Fibroblast of lung (primary cell): ENCODE data around the gene DOK5. TPM values are rescaled to one million over a fixed set of nuclear protein-coding genes. Genes with fewer than 3 reads are reported as not detected.

Source experiments
- DNase-seq, 2 donors: peaks; one replicate each; pipeline versions ENCODE4 v3.0.0 to v3.0.0-alpha.2; 2010; ENCODE audit warnings: low read depth in 2 of 2
- H2AFZ ChIP-seq: 2 replicates; pipeline ENCODE4 v1.5.1; 2012; ENCODE audit warnings: low read length, control low read depth, inconsistent platforms
- H3K27ac ChIP-seq: 2 replicates; pipeline ENCODE4 v1.5.1; 2011; ENCODE audit warnings: low read length, control low read depth; ENCODE audit not compliant: insufficient read depth
- H3K27me3 ChIP-seq: 2 replicates; pipeline ENCODE4 v1.5.1; 2011; ENCODE audit warnings: mild to moderate bottlenecking, low read length; ENCODE audit not compliant: control insufficient read depth, insufficient read depth
- H3K36me3 ChIP-seq: 2 replicates; pipeline ENCODE4 v1.5.1; 2011; ENCODE audit warnings: low read length; ENCODE audit not compliant: control insufficient read depth, insufficient read depth
- H3K4me1 ChIP-seq: 2 replicates; pipeline ENCODE4 v1.5.1; 2011; ENCODE audit warnings: low read length; ENCODE audit not compliant: control insufficient read depth, insufficient read depth; ENCODE audit errors: extremely low read depth
- H3K4me2 ChIP-seq: 2 replicates; pipeline ENCODE4 v1.5.1; 2011; ENCODE audit warnings: low read length, control low read depth; ENCODE audit not compliant: insufficient read depth; ENCODE audit errors: extremely low read depth
- H3K4me3 ChIP-seq, 4 experiments: fragments of 200-600 bp in 1 of 4; sonication (generic) in 1 of 4; replicated peaks in 1 of 4; 2 replicates each; pipeline ENCODE4 v1.5.1; 2011 to 2016; ENCODE audit warnings: low read length in 4 of 4, low read depth in 3 of 4, mild to moderate bottlenecking in 3 of 4, control low read depth in 2 of 4, inconsistent platforms in 1 of 4, mixed read lengths in 1 of 4; ENCODE audit not compliant: insufficient read depth in 1 of 4; ENCODE audit errors: control extremely low read depth in 1 of 4
- H3K79me2 ChIP-seq: 2 replicates; pipeline ENCODE4 v1.5.1; 2012; ENCODE audit warnings: mild to moderate bottlenecking, low read length, inconsistent platforms; ENCODE audit not compliant: control insufficient read depth, insufficient read depth
- H3K9ac ChIP-seq: 2 replicates; pipeline ENCODE4 v1.5.1; 2011; ENCODE audit warnings: mild to moderate bottlenecking, low read length, control low read depth; ENCODE audit not compliant: insufficient read depth
- H3K9me3 ChIP-seq: 2 replicates; pipeline ENCODE4 v1.5.1; 2012; ENCODE audit warnings: low read depth, low read length; ENCODE audit not compliant: control insufficient read depth, insufficient read depth
- H4K20me1 ChIP-seq: 2 replicates; pipeline ENCODE4 v1.5.1; 2011; ENCODE audit warnings: low read length; ENCODE audit not compliant: control insufficient read depth, insufficient read depth; ENCODE audit errors: extremely low read depth
- EZH2 ChIP-seq: IDR thresholded peaks from 2 replicates; pipeline ENCODE4 v1.5.1; 2012; ENCODE audit warnings: low read length, control low read depth, mild to moderate bottlenecking; ENCODE audit errors: missing control alignments
- polyA plus RNA-seq, 2 donors: library from polyadenylated mRNA; depleted of rRNA in 1 of 2; stranded (reverse) in 1 of 2; unstranded in 1 of 2; fragments of >200 nt; gene quantifications; 2 replicates each; pipeline ENCODE4 v1.2.1, GENCODE V29; 2011 to 2012; ENCODE audit warnings: missing spikeins in 1 of 2
- total RNA-seq: library from RNA; depleted of rRNA; stranded (reverse); fragments of >200 nt; gene quantifications from 2 replicates; pipeline ENCODE4 v1.2.1, GENCODE V29; 2014
- TF ChIP-seq, protein P1 (sequence below), 2 donors: IDR thresholded peaks in 1 of 2; conservative IDR thresholded peaks in 1 of 2; 1 replicate in 1 of 2; 2 replicates in 1 of 2; pipeline ENCODE4 v1.5.1; 2011 to 2012; ENCODE audit warnings: low read length in 2 of 2, control low read depth in 1 of 2, inconsistent platforms in 1 of 2, low read depth in 1 of 2, mild to moderate bottlenecking in 1 of 2

Gene DOK5
- total and polyA plus RNA-seq, 2 donors (not counting 1 experiment from before 2014, with no cell fraction given) = 13.5 to 19.2 TPM

- no peaks in the 10 kb centered on the region for H3K9me3 ChIP-seq
These were observed 78.6 kb downstream of the DOK5 start for GRCh38 chr20:54554006-54554405.

GRCh38 chr20:54555150-54555549, 79.8 kb downstream of the DOK5 start:
- Histone ChIP-seq H3K4me1 (peaks cover 4% of the 10 kb centered on the region), H3K27ac (no peak overlapping the region), H3K4me2 (no peak overlapping the region), H3K36me3 (no peaks in the 10 kb centered on the region), H4K20me1 (no peaks in the 10 kb centered on the region), H2AFZ (no peak overlapping the region), H3K4me3 (no peak overlapping the region), H3K79me2 (no peaks in the 10 kb centered on the region), H3K27me3 (no peaks in the 10 kb centered on the region), H3K9me3 (no peaks in the 10 kb centered on the region), H3K9ac (no peak overlapping the region)
- no peak for TF ChIP-seq EZH2
- TF ChIP-seq, protein P1, sequence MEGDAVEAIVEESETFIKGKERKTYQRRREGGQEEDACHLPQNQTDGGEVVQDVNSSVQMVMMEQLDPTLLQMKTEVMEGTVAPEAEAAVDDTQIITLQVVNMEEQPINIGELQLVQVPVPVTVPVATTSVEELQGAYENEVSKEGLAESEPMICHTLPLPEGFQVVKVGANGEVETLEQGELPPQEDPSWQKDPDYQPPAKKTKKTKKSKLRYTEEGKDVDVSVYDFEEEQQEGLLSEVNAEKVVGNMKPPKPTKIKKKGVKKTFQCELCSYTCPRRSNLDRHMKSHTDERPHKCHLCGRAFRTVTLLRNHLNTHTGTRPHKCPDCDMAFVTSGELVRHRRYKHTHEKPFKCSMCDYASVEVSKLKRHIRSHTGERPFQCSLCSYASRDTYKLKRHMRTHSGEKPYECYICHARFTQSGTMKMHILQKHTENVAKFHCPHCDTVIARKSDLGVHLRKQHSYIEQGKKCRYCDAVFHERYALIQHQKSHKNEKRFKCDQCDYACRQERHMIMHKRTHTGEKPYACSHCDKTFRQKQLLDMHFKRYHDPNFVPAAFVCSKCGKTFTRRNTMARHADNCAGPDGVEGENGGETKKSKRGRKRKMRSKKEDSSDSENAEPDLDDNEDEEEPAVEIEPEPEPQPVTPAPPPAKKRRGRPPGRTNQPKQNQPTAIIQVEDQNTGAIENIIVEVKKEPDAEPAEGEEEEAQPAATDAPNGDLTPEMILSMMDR (conservative IDR thresholded peaks at IDR 0.05 in 1 of 2, IDR thresholded peaks at IDR 0.05 in 1 of 2; ENCODE audit: low read depth in 1 of 2, low read length in 2 of 2) = no peak
- no peak for DNase-seq

More at GRCh38 chr20:54554006-54554405, 78.6 kb downstream of the DOK5 start:
- no peak overlapping the region for H3K27ac ChIP-seq
- no peaks in the 10 kb centered on the region for H3K79me2 ChIP-seq
- no peak for TF ChIP-seq EZH2
- TF ChIP-seq, protein P1 (conservative IDR thresholded peaks at IDR 0.05 in 1 of 2, IDR thresholded peaks at IDR 0.05 in 1 of 2; ENCODE audit: low read depth in 1 of 2, low read length in 2 of 2) = no peak
- DNase-seq = no peak
- no peak overlapping the region for H3K4me2 ChIP-seq
- peaks cover 4% of the 10 kb centered on the region for H3K4me1 ChIP-seq
- H3K36me3 ChIP-seq = no peaks in the 10 kb centered on the region
- no peak overlapping the region for H3K9ac ChIP-seq
- no peaks in the 10 kb centered on the region for H3K27me3 ChIP-seq
- H4K20me1 ChIP-seq = no peaks in the 10 kb centered on the region
- H2AFZ ChIP-seq = no peak overlapping the region
- no peak overlapping the region for H3K4me3 ChIP-seq

GRCh38 chr20:54556406-54556805, 81.0 kb downstream of the DOK5 start:
- no peak overlapping the region for H3K4me3 ChIP-seq
- DNase-seq = no peak
- no peak overlapping the region for H3K27ac ChIP-seq
- H3K4me1 ChIP-seq = peaks cover 4% of the 10 kb centered on the region
- no peaks in the 10 kb centered on the region for H3K27me3 ChIP-seq
- no peak overlapping the region for H3K4me2 ChIP-seq
- TF ChIP-seq EZH2 = no peak
- TF ChIP-seq, protein P1 (conservative IDR thresholded peaks at IDR 0.05 in 1 of 2, IDR thresholded peaks at IDR 0.05 in 1 of 2; ENCODE audit: low read depth in 1 of 2, low read length in 2 of 2) = no peak
- no peak overlapping the region for H2AFZ ChIP-seq
- H4K20me1 ChIP-seq = no peaks in the 10 kb centered on the region
- H3K9me3 ChIP-seq = no peaks in the 10 kb centered on the region
- no peaks in the 10 kb centered on the region for H3K79me2 ChIP-seq
- no peaks in the 10 kb centered on the region for H3K36me3 ChIP-seq
- H3K9ac ChIP-seq = no peak overlapping the region
